Measurements from ENCODE around the gene APBB2. TPM values are rescaled to one million over a fixed set of nuclear protein-coding genes. Genes with fewer than 3 reads are reported as not detected.

The APBB2 gene
- total RNA-seq, 1 experiment from 2014 or later = 46.0 TPM

- no TSS peak for BruUV-seq (replicated peaks)
- Histone ChIP-seq H2AFZ (no peak overlapping the region), H3K9me2 (ENCODE audit: insufficient read depth) (no peaks in the 10 kb centered on the region), H3K36me3 (ENCODE audit: low read depth) (no peaks in the 10 kb centered on the region), H3K27ac (no peak overlapping the region), H3K27me3 (ENCODE audit: insufficient read depth, low read depth) (no peaks in the 10 kb centered on the region), H3K4me3 (no peak overlapping the region), H3K79me2 (ENCODE audit: low read depth) (no peaks in the 10 kb centered on the region), H3K4me1 (replicated peaks; ENCODE audit: insufficient read depth) (no peaks in the 10 kb centered on the region), H3K9me3 (ENCODE audit: insufficient read depth, low read depth) (no peaks in the 10 kb centered on the region), H3F3A (ENCODE audit: insufficient read depth, low read depth) (no peaks in the 10 kb centered on the region), H4K20me1 (ENCODE audit: insufficient read depth) (no peaks in the 10 kb centered on the region), H3K4me2 (no peak overlapping the region)
- DNase-seq = no peak
- intact Hi-C loops (cut with micrococcal nuclease; ENCODE audit: unreplicated experiment) = no loop called here
- ChIA-PET POLR2A (ENCODE audit: unreplicated experiment) (no interaction called here), CTCF (no interaction called here)
- TF ChIP-seq EZH2 (IDR thresholded peaks at IDR 0.05; ENCODE audit: low read depth) (no peak), CTCF (conservative IDR thresholded peaks at IDR 0.05) (no peak)
Measured at GRCh38 chr4:40877081-40877480, 337.3 kb downstream of the APBB2 start.

GRCh38 chr4:40875507-40876150 lies 338.7 kb downstream of the APBB2 start:
- H3K79me2 ChIP-seq (ENCODE audit: low read depth) = no peaks in the 10 kb centered on the region
- H3K4me2 ChIP-seq = no peak overlapping the region
- ChIA-PET POLR2A (ENCODE audit: unreplicated experiment) (no interaction called here), CTCF (no interaction called here)
- TF ChIP-seq CTCF (conservative IDR thresholded peaks at IDR 0.05) = no peak
- TF ChIP-seq EZH2 (IDR thresholded peaks at IDR 0.05; ENCODE audit: low read depth) = no peak
- no peaks in the 10 kb centered on the region for H3K27me3 ChIP-seq (ENCODE audit: insufficient read depth, low read depth)
- H3K36me3 ChIP-seq (ENCODE audit: low read depth) = no peaks in the 10 kb centered on the region
- H3K9me2 ChIP-seq (ENCODE audit: insufficient read depth) = no peaks in the 10 kb centered on the region
- no peaks in the 10 kb centered on the region for H3K9me3 ChIP-seq (ENCODE audit: insufficient read depth, low read depth)
- H3K4me1 ChIP-seq (replicated peaks; ENCODE audit: insufficient read depth) = no peaks in the 10 kb centered on the region
- no peaks in the 10 kb centered on the region for H3F3A ChIP-seq (ENCODE audit: insufficient read depth, low read depth)
- intact Hi-C loops (cut with micrococcal nuclease; ENCODE audit: unreplicated experiment) = no loop called here
- no peak overlapping the region for H3K4me3 ChIP-seq
- no peak for DNase-seq
- H4K20me1 ChIP-seq (ENCODE audit: insufficient read depth) = no peaks in the 10 kb centered on the region
- no peak overlapping the region for H2AFZ ChIP-seq
- no TSS peak for BruUV-seq (replicated peaks)
- no peak overlapping the region for H3K27ac ChIP-seq

GRCh38 chr4:40874901-40875300 lies 339.4 kb downstream of the APBB2 start:
- intact Hi-C loops (cut with micrococcal nuclease; ENCODE audit: unreplicated experiment) = no loop called here
- Histone ChIP-seq H3K9me2 (ENCODE audit: insufficient read depth) (no peaks in the 10 kb centered on the region), H3K27ac (no peak overlapping the region), H3K36me3 (ENCODE audit: low read depth) (no peaks in the 10 kb centered on the region), H3K4me1 (replicated peaks; ENCODE audit: insufficient read depth) (no peaks in the 10 kb centered on the region), H3K27me3 (ENCODE audit: insufficient read depth, low read depth) (no peaks in the 10 kb centered on the region), H3K4me3 (no peak overlapping the region), H3K4me2 (no peak overlapping the region), H2AFZ (no peak overlapping the region), H4K20me1 (ENCODE audit: insufficient read depth) (no peaks in the 10 kb centered on the region), H3K9me3 (ENCODE audit: insufficient read depth, low read depth) (no peaks in the 10 kb centered on the region), H3F3A (ENCODE audit: insufficient read depth, low read depth) (no peaks in the 10 kb centered on the region), H3K79me2 (ENCODE audit: low read depth) (no peaks in the 10 kb centered on the region)
- TF ChIP-seq CTCF (conservative IDR thresholded peaks at IDR 0.05) (no peak), EZH2 (IDR thresholded peaks at IDR 0.05; ENCODE audit: low read depth) (no peak)
- BruUV-seq (replicated peaks) = no TSS peak
- no peak for DNase-seq
- ChIA-PET CTCF (interaction anchor here (0.6 kb wide), 2 partner anchors 25 to 1644 kb away, joined by 3 to 4 read pairs; no protein-coding TSS in a partner anchor), POLR2A (ENCODE audit: unreplicated experiment) (interaction anchor here (0.6 kb wide), 1 partner anchor 10 kb away, joined by 7 read pairs; no protein-coding TSS in a partner anchor)
